ENCODE results near the gene HSPB6.
"Not testable (repeated sequence)": the region's sequence is repeated elsewhere in the genome, so short reads cannot be mapped to it uniquely, and the experiment has no call there.

Gene HSPB6

GRCh38 chr19:35756377-35757230 is at the start of gene HSPB6:
HSPB6 (minus strand) TSS chr19:35757029; CDS start chr19:35757008, 21 bp downstream.
- no peak for DNase-seq (ENCODE audit: low spot score)
- in situ Hi-C loops (cut with MboI; ENCODE audit: low pct_unique_long_range_greater_than_20kb, low sequenced_read_pairs, unreplicated experiment), result no loop called here
- TF ChIP-seq CTCF (IDR thresholded peaks at IDR 0.05; ENCODE audit: extremely low read depth, insufficient read depth, missing control alignments), result no peak

GRCh38 chr19:35806597-35806996 is 49.8 kb upstream of the HSPB6 start:
- no peak for DNase-seq (ENCODE audit: low spot score)
- TF ChIP-seq CTCF (IDR thresholded peaks at IDR 0.05; ENCODE audit: extremely low read depth, insufficient read depth, missing control alignments), result no peak
- in situ Hi-C loops (cut with MboI; ENCODE audit: low pct_unique_long_range_greater_than_20kb, low sequenced_read_pairs, unreplicated experiment), result no loop called here

GRCh38 chr19:35805526-35806102 is 48.8 kb upstream of the HSPB6 start:
- DNase-seq (ENCODE audit: low spot score), result no peak
- in situ Hi-C loops (cut with MboI; ENCODE audit: low pct_unique_long_range_greater_than_20kb, low sequenced_read_pairs, unreplicated experiment), result no loop called here
- no peak for TF ChIP-seq CTCF (IDR thresholded peaks at IDR 0.05; ENCODE audit: extremely low read depth, insufficient read depth, missing control alignments)

GRCh38 chr19:35801828-35802227 is 45.0 kb upstream of the HSPB6 start:
- no peak for DNase-seq (ENCODE audit: low spot score)
- TF ChIP-seq CTCF (IDR thresholded peaks at IDR 0.05; ENCODE audit: extremely low read depth, insufficient read depth, missing control alignments), result no peak
- in situ Hi-C loops (cut with MboI; ENCODE audit: low pct_unique_long_range_greater_than_20kb, low sequenced_read_pairs, unreplicated experiment), result no loop called here

GRCh38 chr19:35797663-35798062 is 40.8 kb upstream of the HSPB6 start:
- in situ Hi-C loops (cut with MboI; ENCODE audit: low pct_unique_long_range_greater_than_20kb, low sequenced_read_pairs, unreplicated experiment), result no loop called here
- no peak for DNase-seq (ENCODE audit: low spot score)
- TF ChIP-seq CTCF (IDR thresholded peaks at IDR 0.05; ENCODE audit: extremely low read depth, insufficient read depth, missing control alignments), result no peak

GRCh38 chr19:35796645-35797542 is 40.1 kb upstream of the HSPB6 start:
- DNase-seq (ENCODE audit: low spot score), result no peak
- in situ Hi-C loops (cut with MboI; ENCODE audit: low pct_unique_long_range_greater_than_20kb, low sequenced_read_pairs, unreplicated experiment), result no loop called here
- no peak for TF ChIP-seq CTCF (IDR thresholded peaks at IDR 0.05; ENCODE audit: extremely low read depth, insufficient read depth, missing control alignments)

GRCh38 chr19:35795564-35795963 is 38.7 kb upstream of the HSPB6 start:
- DNase-seq (ENCODE audit: low spot score); in situ Hi-C loops (cut with MboI; ENCODE audit: low pct_unique_long_range_greater_than_20kb, low sequenced_read_pairs, unreplicated experiment): not testable (repeated sequence)
